ENCODE data around the gene TBCK.
"Not testable (repeated sequence)": the region's sequence is repeated elsewhere in the genome, so short reads cannot be mapped to it uniquely, and the experiment has no call there.

TBCK gene

GRCh38 chr4:106208481-106209460 is 107.2 kb downstream of the TBCK start:
- DNase-seq: no peak

DNA sequence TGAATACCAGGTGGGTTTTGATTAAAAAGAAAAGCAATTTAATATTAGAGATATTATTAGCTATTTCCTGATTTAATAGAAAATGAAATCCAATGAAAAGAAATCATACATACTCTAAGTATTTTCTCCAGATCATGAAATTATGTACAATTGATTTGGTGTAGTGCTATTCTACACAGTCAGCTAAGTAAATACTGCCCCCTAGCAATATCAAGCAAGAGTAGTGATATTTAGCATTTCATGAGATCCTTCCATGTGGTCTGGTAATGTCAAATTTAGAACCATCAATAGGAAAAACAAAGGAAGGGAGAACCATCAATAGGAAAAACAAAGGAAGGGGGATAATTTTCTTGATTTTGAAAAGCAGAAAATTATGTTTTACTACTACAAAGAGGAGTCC is 114.6 kb downstream of the TBCK start:
- DNase-seq: no peak

GRCh38 chr4:106195435-106195950 is 120.5 kb downstream of the TBCK start:
- DNase-seq: no peak

GRCh38 chr4:106194801-106195200 is 121.2 kb downstream of the TBCK start:
- no peak for DNase-seq

DNA sequence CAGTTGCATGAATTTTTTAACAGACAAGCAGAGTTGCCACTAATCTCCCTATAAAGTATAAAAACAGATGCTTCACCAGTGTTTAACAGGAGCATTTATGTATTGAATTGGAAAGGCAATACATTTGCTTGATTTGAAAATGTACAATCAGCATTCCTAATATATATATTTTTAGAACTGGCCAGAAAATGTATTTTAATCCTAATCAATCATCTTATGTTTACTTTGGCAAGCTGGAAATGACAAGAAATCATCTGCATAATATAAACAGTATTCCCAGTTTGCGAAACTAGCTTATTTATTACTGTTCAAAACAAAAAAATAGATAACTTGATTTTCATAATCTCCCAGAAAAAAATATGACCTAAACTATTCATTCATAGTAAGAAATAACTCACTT is 123.9 kb downstream of the TBCK start:
- no peak for DNase-seq

DNA sequence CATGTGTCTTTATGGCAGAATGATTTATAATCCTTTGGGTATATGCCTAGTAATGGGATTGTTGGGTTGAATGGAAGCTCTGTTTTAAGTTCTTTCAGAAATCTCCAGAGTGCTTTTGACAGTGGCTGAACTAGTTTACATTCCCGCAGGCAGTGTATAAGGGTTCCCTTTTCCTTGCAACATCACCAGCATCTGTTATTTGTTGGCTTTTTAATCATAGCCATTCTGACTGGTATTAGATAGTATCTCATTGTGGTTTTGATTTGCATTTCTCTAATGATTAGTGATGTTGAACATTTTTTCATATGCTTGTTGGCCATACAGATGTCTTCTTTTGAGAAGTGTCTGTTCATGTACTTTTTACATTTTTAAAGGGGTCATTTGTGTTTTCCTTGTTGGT is 129.8 kb downstream of the TBCK start:
- DNase-seq: no peak

- no peak for DNase-seq
Measured at GRCh38 chr4:106183551-106183950, 132.5 kb downstream of the TBCK start.

GRCh38 chr4:106172861-106173260 is 143.1 kb downstream of the TBCK start:
- no peak for DNase-seq

GRCh38 chr4:106165351-106166010 is 150.5 kb downstream of the TBCK start:
- DNase-seq: no peak

- no peak for DNase-seq
Measured at GRCh38 chr4:106162278-106162677, 153.7 kb downstream of the TBCK start.

DNA sequence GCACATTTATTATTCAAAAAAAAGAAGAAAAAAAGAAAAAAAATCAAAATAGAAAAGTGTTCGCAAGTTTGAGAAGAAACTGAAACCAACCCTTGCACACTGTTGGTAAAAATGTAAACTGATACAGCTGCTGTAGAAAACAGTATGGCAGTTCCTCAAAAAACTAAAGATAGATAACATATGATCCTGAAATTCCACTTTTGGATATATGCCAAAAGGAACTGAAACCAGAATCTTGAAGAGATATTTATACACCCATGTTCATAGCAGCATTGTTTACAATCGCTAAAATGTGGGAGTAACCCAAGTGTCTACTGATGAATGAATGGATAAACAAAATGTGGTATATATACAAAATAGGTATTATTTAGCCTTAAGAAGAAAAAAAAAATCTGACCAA is 155.4 kb downstream of the TBCK start:
- no peak for DNase-seq

DNA sequence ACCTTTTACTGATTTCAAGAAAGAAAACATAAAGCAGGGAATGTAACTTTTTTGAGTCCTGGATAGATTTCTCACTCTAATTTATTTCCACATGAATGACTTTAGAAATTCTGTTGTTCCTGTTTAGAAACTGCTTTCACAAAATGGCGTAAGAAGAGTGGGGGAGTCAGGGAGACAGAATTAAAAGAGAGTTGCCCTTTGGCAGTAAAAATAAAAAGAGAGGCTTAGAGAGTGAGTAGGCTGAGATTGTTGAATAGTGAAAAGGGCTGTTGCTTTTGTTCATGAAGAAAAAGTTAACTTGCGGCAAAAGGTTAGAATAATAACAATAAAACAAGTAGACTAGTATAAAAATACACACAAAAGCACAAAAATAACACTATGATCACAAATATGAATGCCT is 166.1 kb downstream of the TBCK start:
- no peak for DNase-seq

- no peak for DNase-seq
Measured at GRCh38 chr4:106149026-106149425, 167.0 kb downstream of the TBCK start.

DNA sequence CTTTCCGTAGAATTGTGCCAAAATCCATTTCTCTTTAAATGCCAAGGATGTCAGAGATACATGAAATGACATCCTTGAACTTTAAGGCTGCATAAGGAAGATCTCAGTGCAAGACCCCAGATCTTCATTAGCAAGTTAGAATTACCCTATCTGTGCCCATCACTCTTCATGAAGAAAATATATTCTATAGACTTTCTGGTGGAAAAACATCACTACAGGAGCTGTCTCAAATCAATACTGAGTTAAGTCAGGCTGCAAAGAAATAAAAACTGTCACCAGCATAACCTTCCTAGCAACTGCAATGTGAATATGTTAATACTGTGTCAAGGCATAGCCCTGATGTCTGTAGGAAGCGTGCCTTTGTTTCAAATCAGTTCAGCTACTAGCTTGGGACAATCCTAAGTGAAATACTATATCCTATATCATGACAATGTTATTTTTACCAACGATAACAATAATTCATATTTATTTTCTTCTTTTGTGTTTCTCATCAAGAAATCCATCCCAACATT is 173.3 kb downstream of the TBCK start:
- no peak for DNase-seq

DNA sequence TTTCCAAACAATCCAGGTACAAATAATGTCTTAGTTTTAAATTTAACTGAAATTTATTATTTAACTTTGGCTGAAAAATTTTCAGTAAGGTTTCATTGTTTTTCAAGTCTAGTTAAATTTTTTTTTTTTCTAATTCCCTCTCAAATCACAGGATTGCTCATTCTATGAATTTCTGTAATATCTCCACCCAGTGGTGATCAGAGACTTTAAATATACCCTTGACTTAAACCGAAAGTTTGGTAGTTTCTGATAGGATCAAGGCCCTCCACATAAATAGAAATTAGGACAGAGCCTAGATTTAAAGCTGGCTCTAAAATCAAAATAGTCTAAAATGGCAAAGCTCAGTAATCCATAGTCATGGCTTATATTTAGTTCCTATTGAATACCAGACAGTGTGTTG is 175.4 kb downstream of the TBCK start:
- no peak for DNase-seq

DNA sequence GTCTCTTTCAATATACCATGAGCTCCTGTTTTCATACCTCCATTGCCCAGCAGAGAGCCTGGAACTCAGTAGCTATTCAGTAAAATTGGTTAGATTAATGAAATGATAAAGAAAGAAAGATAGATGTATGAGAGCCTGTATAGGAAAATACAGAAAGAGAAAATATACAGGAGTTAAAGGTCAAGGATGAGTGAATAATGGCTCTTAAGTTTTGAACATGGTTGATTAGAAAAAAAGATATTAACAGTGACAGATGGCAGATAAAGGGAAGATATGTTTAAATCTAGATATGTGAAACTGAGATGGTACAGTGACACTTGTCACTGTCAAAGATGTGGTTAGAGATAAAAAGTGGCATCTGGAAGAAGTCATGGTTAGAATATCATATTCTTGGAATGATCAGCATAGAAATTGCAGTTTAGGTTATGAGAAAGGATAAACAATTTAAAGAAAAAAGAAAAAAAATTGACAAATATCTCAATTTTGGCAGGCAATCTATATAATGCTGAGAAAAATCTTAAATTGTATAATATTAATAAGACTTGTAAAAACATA is 179.2 kb downstream of the TBCK start:
- DNase-seq: no peak

DNA sequence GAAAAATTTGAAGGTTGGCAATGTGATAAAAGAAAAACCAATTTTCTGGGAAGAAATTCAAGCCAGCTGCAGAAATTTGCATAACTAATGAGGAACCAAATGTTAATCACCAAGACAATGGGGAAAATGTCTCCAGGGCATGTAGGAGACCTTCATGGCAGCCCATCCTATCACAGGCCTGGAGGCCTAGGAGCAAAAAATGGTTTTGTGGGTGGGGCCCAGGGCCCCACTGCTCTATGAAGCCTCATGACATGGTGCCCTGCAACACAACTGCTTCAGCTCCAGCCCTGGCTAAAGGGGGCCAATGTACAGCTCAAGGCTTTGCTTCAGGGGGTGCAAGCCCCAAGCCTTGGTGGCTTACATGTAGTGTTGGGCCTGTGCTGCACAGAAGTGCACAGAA is 184.0 kb downstream of the TBCK start:
- no peak for DNase-seq

DNA sequence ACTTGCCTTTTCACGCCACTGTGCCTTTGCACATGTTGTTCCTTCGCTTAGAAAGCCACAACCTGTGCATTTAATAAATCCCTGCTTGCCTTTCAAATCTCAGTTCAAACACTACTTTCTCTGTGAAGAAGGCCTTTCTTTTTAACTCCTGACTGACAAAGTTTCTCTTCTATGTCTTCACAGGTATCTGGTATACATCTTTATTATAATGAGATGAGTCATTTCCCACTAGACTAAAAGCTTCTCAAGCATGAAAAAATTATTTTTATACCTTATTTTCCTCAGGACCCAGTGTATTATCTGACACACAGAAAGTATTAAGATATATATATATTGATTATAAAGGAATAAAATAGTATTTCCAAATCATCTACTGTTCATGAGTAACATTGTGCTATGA is 189.9 kb downstream of the TBCK start:
- DNase-seq: no peak

GRCh38 chr4:106119949-106120555 is 196.0 kb downstream of the TBCK start:
- not testable (repeated sequence) for DNase-seq

GRCh38 chr4:106116025-106116424 is 200.0 kb downstream of the TBCK start:
- no peak for DNase-seq

GRCh38 chr4:106114270-106114669 is 201.7 kb downstream of the TBCK start:
- DNase-seq: no peak

DNA sequence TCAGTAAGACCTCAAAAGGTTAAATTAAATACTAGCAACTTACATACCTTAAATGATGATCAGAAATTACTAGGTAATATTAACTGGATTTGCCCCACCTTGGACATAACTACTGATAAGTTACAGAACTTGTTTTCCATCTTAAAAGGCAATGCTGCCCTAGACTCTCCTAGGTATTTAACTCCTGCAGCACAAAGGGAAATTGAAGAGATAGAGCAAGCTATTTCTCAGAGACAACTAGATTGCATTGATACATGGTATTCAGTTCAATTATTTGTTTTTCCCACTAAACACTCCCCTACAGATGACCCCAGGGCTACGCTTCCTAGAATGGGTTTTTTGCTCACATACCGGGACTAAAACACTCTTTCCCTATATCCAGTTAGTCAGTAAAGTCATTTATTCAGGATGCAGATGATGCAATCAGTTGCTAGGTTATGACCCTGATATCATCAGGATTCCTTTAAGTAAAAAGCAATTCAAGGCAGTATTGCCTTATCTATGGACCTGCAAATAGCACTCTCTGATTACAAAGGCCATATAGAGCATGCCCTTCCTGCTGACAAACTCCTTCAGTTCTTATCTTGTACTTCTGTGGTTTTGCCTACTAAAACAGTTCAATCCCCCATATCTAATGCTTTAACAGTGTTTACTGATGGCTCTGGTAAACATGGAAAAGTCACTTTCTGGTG is 204.1 kb downstream of the TBCK start:
- DNase-seq: not testable (repeated sequence)

Measured in activated naive CD4-positive, alpha-beta T cell treated with anti-CD3 and anti-CD28 coated beads, Interleukin-2, amount 50 U/mL, for 16 hours (primary cell).